Gastroesophageal sphincter (tissue), 3 donors: ENCODE results near the gene LDLRAD4.

Experiments
- EP300 ChIP-seq: sonication (generic); formaldehyde crosslinking; IDR thresholded peaks from one replicate; pipeline ENCODE4 v1.6.1; 2017; ENCODE audit warnings: antibody characterized with exemption, mild to moderate bottlenecking
- POLR2A ChIP-seq, 2 donors: fragments of 450-650 bp; IDR thresholded peaks; one replicate each; pipeline ENCODE4 v1.6.1; 2017; ENCODE audit warnings: antibody characterized with exemption in 2 of 2, mild to moderate bottlenecking in 2 of 2, moderate library complexity in 1 of 2
- POLR2AphosphoS5 ChIP-seq: sonication (generic); formaldehyde crosslinking; IDR thresholded peaks from one replicate; pipeline ENCODE4 v1.6.1; 2017; ENCODE audit warnings: antibody characterized with exemption
- TF ChIP-seq, protein P1 (sequence below), 4 experiments: fragments of 200-600 bp in 2 of 4; fragments of 450-650 bp in 2 of 4; sonication (generic) in 1 of 4; IDR thresholded peaks; one replicate each; pipeline ENCODE4 v1.5.1; 2017 to 2019; ENCODE audit warnings: antibody characterized with exemption in 4 of 4, mild to moderate bottlenecking in 2 of 4, moderate library complexity in 2 of 4

DNA sequence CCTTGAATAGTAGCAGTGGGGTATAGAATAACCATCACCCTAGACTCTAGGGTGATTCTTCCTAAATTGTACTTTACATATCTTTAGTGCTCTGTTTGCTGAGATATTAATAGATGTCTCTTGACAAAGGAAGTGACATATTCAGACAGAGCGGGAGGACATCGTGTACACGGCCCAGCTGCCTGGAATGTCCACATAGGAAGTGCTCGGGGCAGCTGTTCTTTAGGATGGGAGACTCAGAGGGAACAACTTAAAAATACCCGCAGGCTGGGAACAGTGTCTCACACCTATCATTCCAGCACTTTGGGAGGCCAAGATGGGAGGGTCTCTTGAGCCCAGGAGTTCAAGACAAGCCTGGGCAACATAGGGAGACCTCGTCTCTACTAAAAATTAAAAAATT, 301.7 kb downstream of the LDLRAD4 start:
- TF ChIP-seq EP300 (no peak), POLR2AphosphoS5 (peak; percentile 55), POLR2A (IDR thresholded peaks at IDR 0.05) (no peak)
- TF ChIP-seq, protein P1, sequence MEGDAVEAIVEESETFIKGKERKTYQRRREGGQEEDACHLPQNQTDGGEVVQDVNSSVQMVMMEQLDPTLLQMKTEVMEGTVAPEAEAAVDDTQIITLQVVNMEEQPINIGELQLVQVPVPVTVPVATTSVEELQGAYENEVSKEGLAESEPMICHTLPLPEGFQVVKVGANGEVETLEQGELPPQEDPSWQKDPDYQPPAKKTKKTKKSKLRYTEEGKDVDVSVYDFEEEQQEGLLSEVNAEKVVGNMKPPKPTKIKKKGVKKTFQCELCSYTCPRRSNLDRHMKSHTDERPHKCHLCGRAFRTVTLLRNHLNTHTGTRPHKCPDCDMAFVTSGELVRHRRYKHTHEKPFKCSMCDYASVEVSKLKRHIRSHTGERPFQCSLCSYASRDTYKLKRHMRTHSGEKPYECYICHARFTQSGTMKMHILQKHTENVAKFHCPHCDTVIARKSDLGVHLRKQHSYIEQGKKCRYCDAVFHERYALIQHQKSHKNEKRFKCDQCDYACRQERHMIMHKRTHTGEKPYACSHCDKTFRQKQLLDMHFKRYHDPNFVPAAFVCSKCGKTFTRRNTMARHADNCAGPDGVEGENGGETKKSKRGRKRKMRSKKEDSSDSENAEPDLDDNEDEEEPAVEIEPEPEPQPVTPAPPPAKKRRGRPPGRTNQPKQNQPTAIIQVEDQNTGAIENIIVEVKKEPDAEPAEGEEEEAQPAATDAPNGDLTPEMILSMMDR (IDR thresholded peaks at IDR 0.05): no peak
